Stimulated activated naive CD8-positive, alpha-beta T cell treated with anti-CD3 and anti-CD28 coated beads, Interleukin-15, Interleukin-2, amounts not matched to agents 100 U/mL and 50 U/mL, for 24 hours (primary cell): ENCODE results near the gene TREML1.
"Not testable (repeated sequence)": the region's sequence is repeated elsewhere in the genome, so short reads cannot be mapped to it uniquely, and the experiment has no call there.

Experiments
- ATAC-seq: fragments of 150-1000 bp; cut with Tn5 transposase; one replicate; pipeline ENCODE4 v1.10.0; 2021
- DNase-seq: peaks from one replicate; pipeline ENCODE4 v3.0.0; 2021

The TREML1 gene, protein sequence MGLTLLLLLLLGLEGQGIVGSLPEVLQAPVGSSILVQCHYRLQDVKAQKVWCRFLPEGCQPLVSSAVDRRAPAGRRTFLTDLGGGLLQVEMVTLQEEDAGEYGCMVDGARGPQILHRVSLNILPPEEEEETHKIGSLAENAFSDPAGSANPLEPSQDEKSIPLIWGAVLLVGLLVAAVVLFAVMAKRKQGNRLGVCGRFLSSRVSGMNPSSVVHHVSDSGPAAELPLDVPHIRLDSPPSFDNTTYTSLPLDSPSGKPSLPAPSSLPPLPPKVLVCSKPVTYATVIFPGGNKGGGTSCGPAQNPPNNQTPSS

DNA sequence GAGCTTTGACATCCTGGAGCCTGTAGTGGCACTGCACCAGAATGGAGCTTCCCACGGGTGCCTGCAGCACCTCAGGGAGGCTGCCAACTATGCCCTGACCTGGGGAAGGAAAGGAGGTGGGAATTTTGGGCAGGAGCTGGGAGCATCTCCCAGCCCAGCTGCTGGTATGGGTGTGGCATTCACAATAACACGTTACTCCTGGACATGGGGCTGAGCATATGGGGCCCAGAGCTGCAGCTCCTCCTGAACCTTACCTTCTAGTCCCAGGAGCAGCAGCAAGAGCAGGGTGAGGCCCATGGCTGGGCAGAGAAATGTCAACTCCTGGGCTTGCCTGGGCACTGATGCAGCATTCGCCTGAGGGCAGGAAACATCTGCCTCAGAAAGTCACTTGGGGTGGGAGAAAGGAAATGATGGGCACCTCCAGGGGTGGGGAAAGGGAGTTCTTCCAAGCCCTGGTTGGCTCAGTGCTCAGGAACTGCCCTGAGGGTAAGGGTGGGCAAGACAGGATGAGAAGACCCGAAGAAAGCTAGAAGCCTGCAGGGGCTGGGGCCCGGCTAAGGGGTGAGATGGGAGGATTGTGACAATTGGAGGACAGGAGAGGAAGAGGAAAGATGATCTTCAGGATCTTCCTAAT, at the start of gene TREML1:
TREML1 (minus strand) TSS at position 356 of the 634 bp plus-strand sequence; CDS start at position 297, 59 bp downstream.
- DNase-seq: no peak
- ATAC-seq: no peak

DNA sequence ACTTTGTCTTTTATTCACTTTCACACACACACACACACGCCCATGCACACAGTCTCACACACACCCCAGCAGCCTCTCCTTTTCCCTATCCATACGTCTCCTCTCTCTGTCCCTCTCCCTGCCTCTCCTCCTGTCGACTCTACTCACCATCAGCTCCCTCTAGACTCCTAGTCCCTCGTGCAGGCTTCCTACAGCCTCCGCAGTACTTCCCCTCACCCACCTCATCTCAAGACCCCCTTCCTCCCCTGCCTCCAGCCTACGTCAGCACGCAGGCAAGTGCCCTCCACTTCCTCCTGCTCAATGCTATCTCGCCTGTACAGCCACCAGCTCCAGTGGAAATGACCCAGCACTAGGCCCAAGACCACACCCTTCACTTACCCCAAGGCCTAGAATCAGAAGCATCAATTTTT, 47.6 kb upstream of the TREML1 start:
- DNase-seq (no peak), ATAC-seq (no peak)

DNA sequence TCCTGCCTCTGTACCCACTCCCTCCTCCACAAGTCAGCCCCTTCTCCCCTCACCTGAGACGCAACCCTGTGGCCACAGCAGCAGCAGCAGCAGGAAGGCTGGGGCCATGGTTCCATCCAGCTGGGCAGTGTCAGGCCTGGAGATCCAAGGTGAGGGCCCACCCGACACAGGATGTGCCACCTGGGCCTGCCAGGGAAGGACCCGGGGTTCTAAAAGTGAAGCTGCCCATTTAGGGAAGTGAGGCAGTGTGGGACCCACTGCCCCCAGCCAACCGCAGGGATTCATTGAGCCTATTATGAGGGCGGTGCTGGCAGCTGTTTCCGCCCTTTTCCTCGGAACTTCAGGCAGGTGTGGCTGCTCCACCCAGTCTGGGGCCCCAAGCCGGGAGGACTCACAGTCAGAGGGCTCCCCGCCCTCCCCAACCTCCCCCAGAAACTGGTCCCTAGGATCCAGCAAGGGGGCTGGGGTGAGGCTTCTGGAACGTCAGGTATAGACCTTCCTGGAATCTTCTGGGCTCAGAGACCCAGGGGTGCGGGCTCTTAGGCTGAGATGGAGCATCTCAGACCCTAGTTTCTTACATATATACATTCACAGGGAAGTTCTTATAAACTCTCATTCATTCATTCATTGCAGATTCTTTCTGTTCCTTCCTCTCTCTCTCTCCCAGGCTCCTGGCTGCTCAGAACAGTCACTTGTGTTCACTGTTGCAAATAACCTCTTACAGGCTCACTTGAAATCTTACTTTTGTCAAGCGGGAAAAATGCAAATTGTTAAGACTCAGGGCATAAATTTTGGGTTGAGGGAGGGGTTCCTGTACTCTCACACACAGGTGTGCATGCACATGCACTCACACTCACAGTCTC, 47.0 kb upstream of the TREML1 start, which contains the start of gene TREML2:
TREML2 (minus strand) TSS at position 249 of the 863 bp plus-strand sequence; CDS start at position 108, 141 bp downstream.
- ATAC-seq: peak; percentile 65
- DNase-seq: peak; percentile 52

DNA sequence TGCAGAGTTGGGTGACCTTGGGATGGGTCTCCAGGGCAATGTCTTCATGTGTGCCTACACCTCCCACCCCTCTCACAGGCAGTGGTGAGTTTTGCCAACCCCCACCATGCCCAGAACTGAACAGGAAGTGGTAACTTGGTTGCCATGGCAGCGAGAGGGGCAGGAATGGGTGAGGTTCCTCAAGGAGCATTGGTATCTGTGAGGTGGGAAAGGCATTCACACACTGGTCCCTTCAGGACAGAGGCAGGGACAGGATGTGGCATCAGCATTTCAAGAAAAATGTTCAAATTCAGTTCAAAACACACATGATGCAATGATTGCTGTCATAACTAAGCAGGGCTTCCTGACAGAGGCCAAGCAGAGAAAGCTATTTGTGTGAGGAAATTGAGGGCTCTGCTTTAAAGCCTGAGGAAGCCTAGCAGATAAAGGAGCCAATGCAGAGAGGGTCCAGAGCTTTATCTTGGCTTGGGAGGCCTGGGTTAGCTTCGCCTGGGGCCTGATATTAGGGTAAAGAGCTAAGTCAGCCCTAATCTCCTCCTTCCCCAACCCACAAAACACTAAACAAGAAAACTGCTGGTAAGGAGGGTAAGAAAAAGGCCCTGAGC, 46.3 kb upstream of the TREML1 start:
- DNase-seq: peak; percentile 66
- peak; percentile 20 for ATAC-seq

DNA sequence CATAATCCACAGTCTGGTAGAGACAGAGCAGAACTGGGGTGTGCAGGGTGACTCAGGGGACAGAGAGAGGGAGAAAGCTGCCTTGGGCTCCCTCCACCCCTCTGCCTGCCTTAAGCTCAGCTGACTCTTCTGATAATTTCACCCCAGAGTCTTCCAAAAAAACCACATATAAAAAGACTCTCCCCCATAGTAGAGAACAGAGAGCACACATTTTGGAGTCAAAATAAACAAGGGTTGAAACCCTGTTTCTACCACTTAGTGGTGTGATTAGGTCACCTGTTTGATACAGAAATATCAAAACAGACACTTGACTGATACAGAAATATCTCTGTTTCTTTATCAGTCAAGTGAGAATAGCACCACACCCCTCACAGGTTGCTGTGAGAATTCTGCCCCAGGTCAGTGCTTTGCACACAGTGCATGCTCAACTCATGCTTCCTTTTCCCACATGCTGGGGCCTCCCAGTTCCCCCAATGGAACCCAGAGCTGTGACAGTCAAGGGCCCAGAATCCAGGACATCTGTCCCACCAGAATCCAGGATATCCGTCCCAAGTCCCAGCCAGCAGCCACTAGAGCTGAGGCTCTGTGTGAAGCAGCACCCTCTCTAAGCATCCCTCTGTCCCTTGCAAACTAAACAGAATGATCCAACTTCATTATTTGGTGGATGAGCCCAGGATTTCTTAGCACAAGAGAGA, 45.6 kb upstream of the TREML1 start:
- peak; percentile 66 for ATAC-seq
- DNase-seq: peak; percentile 26

DNA sequence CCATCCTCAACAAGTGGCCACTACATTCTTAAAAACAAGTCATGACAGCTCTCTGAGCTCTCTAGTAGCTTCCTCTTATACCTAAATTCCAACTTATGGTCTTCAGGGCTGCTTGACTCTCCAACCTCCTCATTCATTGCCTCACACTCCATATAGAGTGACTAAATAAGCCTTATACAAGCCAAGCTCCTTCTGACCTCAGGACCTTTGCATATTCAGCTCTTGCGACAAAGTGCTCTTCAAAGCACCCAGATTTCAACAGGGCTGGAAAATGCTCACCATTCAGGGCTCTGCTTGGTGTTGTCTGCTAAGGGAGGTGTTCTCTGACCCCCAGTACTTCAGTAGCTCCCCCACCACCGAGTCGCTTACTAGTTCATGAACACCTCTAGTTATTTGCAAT, 43.1 kb upstream of the TREML1 start:
- ATAC-seq (no peak), DNase-seq (no peak)

DNA sequence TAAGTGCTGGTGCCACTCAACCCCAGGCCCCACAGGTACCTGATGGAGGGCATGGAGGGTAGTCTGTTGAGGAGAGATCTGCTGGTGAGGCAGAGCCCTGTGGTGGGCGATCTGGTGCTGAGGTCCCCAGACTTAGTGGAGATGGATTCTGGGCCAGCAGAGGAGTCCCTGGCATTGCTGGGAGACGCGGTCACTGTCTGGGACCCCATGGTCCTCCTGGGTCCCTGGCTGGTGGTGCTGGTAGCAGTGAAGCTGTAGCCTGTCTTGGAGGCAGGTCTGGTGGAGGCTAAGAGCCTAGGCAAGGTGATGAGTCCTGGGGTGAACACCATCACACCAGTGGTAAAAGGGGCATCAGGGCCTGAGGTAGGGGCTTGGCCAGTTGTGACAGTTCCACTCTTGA, 40.2 kb upstream of the TREML1 start:
- ATAC-seq (no peak), DNase-seq (no peak)

DNA sequence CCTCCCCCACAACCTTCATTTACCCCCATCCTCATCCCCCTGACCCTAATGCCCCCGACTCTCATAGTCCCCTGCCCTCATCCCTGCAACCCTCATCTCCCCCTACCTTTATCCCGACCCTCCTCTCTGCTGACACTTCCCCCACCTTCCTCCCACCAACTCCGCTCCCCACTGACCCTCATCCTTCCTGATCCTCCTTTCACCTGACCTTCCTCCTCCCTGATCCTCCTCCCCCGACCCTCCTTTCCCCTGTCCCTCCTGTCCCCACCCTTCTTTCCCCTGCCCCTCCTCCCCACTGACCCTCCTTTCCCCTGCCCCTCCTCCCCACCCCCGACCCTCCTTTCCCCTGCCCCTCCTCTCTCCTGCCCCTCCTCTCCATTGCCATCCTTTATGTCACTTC, 39.7 kb upstream of the TREML1 start:
- ATAC-seq: no peak

DNA sequence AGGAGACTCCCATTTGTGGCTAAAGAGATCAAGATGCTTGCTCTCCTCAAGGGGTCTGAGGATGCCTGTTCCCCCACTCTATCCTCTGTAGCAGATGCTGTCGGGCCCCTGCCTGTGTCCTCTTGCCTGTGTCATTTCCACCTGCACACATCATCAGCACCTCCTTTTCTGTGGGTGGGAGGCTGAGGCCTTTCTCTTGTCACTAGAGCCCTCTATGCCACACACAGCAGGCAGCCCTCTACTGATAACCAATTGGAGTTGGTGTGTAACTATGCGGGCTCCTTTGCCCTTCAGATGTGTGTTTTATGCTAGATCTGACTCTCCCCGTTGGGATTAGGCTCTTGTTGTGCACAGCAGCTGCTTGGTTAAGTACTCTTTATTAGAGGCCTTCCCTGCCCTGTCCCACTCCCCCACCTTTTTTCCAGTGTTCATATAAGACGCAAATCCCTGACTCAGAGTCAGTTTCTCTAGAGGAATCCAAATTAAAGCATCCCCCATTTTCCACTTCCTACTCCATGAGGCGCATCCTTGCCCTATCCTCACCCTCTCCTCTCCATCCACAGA, 39.1 kb upstream of the TREML1 start:
- ATAC-seq: no peak
- no peak for DNase-seq

More for the DNA sequence above, 39.7 kb upstream of the TREML1 start:
- DNase-seq: no peak

DNA sequence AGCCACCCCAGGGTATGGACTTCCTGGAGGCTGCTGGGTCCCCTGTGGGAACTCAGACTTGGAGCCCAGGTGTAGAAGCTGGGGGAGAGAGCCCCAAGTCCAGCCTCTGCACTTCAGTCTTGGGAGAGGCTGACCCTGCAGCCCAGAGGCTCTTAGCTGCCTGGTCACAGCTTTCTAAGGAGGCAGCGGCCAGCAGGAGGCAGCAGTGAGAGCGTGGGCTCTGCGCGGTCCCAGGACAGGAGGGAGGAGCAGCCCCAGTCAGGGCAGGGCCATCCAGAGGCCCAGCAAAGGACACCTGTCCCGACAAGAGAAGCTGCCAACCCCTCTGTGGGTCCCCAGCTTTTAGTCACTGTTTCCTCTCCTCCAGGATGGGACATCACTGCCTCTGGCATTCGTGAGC, 37.4 kb upstream of the TREML1 start:
- ATAC-seq: peak; percentile 15
- peak; percentile 55 for DNase-seq

DNA sequence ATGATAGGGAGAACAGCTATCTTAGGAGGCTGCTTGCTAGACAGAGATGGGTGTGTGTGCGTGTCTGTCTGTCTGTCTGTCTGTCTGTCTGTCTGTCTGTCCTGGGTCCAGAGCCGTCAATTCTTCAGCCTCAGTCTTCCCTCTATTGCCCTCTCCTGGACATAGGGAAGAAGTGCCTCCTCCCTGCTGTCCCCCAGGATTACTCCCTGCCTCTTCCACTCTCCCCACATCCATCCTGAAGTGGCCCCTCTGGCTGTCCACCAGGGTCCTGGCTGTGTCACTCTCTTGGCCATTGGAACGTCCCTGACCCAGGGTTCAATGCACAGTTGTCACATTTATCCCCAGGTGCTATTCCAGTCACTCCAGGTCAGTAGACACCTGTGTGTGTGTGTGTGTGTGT, 36.6 kb upstream of the TREML1 start:
- ATAC-seq: no peak
- no peak for DNase-seq

DNA sequence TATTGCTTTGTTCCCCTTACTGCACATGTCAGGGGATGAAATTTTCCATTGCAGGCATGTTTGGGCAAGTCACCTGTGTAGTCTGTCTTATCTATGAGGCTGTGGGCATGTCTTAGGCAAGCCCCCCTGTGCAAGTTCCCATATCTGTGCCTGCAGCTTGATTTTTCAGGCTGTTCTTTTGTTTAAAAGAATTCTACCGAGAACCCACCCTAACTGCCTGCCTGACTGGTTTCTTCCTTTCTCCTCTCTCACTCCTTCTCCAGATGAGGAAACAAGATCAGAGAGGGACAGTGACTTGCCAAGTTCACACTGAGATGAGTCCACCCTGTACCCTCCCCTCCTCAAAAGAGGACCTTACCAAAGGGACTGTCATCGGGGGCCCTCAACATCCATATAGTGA, 35.8 kb upstream of the TREML1 start:
- no peak for DNase-seq
- ATAC-seq: no peak

DNA sequence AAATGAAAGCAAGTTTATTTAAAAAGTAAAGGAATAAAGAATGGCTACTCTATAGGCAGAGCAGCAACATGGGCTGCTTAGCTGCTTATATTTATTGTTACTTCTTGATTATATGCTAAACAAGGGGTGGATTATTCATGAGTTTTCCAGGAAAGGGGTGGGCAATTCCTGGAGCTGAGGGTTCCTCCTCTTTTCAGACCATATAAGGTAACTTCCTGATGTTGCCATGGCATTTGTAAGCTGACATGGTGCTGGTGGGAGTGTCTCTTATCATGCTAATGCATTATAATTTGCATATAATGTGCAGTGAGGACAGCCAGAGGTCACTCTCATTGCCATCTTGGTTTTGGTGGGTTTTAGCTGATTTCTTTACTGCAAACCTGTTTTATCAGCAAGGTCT, 34.9 kb upstream of the TREML1 start:
- not testable (repeated sequence) for DNase-seq

DNA sequence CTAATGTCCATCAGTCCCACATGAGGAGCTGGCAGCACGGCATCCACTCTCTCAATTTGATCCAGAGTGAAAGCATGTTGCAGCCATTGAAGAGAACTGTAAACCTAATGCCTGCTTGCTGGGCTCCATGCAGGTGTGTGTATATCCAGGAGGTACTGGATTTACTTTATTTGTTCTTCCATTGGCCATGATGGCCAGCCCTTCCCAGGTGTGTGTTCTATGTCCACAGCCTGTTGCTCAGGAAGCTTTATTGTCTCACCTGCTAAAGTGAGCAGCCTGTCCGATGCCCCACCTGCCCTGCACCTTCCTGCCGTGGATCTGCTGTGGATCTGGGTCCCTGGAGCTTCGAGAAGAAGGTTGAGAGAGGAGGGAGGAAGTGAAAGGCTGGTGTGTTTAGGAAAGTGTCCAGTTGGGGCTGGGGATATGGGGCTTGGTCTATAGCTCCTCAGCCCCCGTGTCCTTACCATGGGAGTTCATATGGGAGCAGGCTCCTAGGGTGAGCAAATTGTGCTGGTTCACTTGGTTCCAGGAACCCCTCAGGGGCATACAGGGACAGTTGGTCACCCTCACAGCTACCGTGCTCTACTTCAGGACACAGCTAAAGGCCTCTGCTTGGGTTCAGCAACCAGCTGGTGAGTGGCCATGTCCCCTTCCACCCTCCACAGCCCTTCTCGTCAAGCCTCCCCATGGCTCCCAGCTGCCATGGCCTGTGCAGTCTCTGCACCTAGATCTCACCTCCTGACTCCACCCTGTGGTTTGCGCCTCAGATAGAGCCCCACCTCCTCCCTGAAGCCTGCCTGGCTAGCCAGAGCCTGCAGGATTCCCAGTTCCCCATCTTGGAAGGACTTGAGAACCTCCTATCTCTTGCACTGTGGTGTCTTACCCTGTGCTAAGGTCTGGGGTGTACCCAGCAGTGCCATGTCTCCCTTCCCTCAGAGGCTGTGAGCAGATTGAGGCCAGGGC, 34.1 kb upstream of the TREML1 start:
- no peak for ATAC-seq
- no peak for DNase-seq

More for the DNA sequence above, 34.9 kb upstream of the TREML1 start:
- not testable (repeated sequence) for ATAC-seq

DNA sequence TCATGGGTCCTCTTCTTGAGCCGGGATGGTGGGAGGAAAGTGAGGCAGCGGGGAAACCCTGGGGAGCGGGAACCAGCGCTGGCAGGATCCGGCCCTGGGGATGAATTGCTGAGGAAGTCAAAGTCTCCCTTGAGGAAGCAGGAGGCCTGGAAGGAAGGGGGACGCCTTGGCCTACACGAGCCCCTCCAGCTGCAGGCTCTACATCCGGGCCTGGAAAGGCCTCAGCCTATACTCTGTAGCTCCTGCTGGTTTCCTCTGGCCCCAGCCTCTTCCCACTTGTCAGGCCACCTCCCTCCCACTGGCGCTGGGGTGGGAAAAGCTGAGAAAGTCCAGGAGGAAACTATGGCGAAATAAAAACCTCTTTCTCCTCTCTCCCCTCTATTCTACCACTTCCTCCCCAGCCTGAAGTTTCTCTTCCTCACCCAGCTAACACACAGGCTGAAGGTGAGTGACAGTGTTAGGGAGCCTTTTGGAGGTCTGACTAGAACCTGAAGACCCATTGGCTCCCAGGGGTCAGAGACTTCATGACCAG, 31.9 kb upstream of the TREML1 start:
- ATAC-seq (no peak), DNase-seq (no peak)

DNA sequence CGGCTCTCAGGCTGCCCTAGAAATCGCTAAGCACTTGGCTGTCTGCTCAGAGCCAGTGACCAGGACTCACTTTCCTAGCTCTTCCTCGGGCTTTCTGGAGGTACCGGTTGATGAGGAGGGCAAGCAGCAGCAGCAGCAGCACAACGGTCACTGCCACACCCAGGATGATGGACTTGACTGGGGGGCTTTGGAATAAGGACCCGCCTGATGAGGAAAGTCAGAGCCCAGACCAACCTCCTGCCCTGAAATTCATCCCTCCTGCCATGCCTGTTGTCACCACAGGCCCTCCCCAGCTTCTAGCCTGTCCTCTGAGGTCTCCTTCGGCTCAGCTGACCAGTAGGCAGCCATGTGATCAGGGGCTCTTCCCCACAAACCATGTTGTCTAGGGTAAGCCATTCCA, 30.6 kb upstream of the TREML1 start:
- ATAC-seq: no peak
- no peak for DNase-seq

DNA sequence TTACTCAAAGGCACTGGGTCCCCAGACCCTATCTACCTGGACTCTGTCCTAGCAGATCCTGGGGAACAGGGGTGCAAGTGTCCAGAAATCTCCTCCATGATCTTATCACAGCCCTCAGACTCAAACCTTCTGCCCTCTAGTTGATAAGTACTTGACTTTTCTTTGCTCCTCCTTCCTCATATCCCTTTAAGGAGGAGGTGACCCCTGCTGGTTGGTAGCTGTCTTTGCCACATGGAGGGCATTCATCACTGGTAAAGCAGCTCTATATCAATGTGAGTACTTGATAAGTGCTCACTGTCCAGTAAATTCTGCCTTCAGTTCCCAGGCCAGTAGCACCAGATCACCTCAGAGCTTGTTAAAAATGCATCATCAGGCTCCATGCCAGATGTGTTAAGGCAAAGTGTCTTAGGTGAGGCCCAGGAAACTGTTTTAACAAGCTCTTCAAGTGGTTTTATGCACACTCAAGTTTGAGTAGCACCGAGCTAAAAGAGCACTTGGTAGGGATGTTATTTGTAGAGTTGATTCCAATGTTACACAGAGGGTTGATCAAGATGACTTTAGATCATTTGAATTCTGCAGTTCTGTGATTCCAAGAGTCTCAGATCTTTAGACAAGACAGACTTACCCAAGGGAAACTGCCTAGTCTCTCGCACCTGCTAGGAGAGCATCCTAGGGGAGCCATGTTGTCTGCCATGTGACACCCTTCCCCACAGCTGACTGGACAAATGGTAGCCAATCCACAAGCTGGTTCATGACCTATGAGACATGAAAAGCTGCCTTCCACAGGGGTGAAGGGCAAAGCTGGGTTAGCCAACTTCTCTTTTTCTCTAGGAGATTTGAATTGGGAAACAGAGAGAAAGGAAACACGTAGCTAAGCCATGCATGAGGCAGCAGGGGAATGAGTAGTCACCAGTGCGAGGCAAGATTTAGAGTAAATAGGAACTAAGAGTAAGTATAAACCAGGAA, 28.2 kb upstream of the TREML1 start:
- DNase-seq: peak; percentile 37
- peak; percentile 80 for ATAC-seq

DNA sequence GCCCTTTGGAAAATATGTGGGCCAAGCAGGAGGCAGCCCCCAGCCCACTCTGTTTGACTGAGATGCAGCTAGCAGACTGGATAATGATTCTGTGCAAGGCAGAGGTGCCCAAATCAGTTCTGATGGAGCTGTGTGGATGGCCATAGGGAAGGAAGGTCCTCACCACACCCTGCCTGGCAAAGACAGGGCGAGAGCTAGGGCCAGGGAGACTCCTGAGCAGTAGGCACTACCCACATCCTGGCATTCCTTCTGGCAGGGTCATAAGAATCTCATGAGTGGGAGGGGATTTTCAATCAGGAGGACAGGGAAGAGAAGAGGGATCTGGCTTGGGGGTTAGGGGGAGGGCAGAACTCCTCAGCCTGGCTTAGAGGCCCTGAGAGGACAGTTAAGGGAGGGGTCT, 27.4 kb upstream of the TREML1 start:
- ATAC-seq (no peak), DNase-seq (no peak)

DNA sequence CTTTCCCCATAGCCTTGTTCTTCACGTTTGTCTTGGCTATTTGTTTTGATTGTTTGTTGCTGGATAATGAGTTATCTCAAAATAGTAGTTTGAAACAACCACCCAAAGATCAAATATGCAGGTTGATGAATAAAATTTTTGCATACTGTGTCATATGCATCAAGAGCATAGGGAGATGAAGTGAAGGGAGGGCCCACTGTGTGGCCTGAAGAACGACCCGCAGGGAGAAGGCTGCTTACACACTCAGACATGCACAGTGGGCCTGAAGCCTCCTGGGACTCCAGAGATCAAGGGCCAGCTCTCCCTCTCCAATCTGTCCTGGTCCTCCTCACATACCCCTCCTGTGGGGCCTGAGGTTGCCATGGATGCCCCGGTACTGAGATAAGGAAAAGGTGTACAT, 25.0 kb upstream of the TREML1 start:
- ATAC-seq (no peak), DNase-seq (no peak)
